GM18508 (cell line): ENCODE measurements around the gene GPR135.

ENCODE experiments used
- ATAC-seq: cut with Tn5 transposase; IDR thresholded peaks from one replicate; pipeline ENCODE4 v1.9.1; 2021; ENCODE audit warnings: moderate number of reproducible peaks; ENCODE audit not compliant: insufficient read depth, unreplicated experiment

The GPR135 gene

GRCh38 chr14:59465316-59466135 lies at the start of gene GPR135:
Gene GPR135, minus strand, starts transcription at chr14:59465380. Its CDS starts 154 bp downstream, at chr14:59465226.
- ATAC-seq, result peak; percentile 12

- no peak for ATAC-seq
Observed at GRCh38 chr14:59511916-59512575, 46.9 kb upstream of the GPR135 start.

GRCh38 chr14:59510966-59511365 lies 45.8 kb upstream of the GPR135 start:
- ATAC-seq, result no peak

GRCh38 chr14:59510001-59510400 lies 44.8 kb upstream of the GPR135 start:
- ATAC-seq, result no peak

- ATAC-seq, result no peak
Observed at GRCh38 chr14:59509101-59509500, 43.9 kb upstream of the GPR135 start.

GRCh38 chr14:59507752-59508103 lies 42.5 kb upstream of the GPR135 start:
- ATAC-seq, result no peak

- peak; percentile 60 for ATAC-seq
Observed at GRCh38 chr14:59507063-59507751, 42.0 kb upstream of the GPR135 start.

GRCh38 chr14:59503256-59503655 lies 38.1 kb upstream of the GPR135 start:
- ATAC-seq, result no peak

- no peak for ATAC-seq
Observed at GRCh38 chr14:59500732-59501131, 35.6 kb upstream of the GPR135 start.

GRCh38 chr14:59492384-59492783 lies 27.2 kb upstream of the GPR135 start:
- no peak for ATAC-seq

GRCh38 chr14:59490756-59491155 lies 25.6 kb upstream of the GPR135 start:
- no peak for ATAC-seq

- peak; percentile 33 for ATAC-seq
Observed at GRCh38 chr14:59484639-59485175, 19.5 kb upstream of the GPR135 start.

GRCh38 chr14:59483819-59484638 lies 18.8 kb upstream of the GPR135 start, which contains the start of the genes JKAMP and L3HYPDH:
Gene JKAMP, plus strand, starts transcription at chr14:59484517. Its CDS starts 73 bp downstream, at chr14:59484590.
Gene L3HYPDH, minus strand, starts transcription at chr14:59484408. Its CDS starts 92 bp downstream, at chr14:59484316.
- peak; percentile 61 for ATAC-seq

GRCh38 chr14:59483363-59483762 lies 18.2 kb upstream of the GPR135 start:
- no peak for ATAC-seq

- ATAC-seq, result no peak
Observed at GRCh38 chr14:59482541-59483331, 17.6 kb upstream of the GPR135 start.

- no peak for ATAC-seq
Observed at GRCh38 chr14:59481871-59482540, 16.8 kb upstream of the GPR135 start.

GRCh38 chr14:59481407-59481806 lies 16.2 kb upstream of the GPR135 start:
- ATAC-seq, result no peak

- ATAC-seq, result no peak
Observed at GRCh38 chr14:59480166-59480565, 15.0 kb upstream of the GPR135 start.

GRCh38 chr14:59478540-59478939 lies 13.4 kb upstream of the GPR135 start:
- ATAC-seq, result no peak
